Activated CD8-positive, alpha-beta memory T cell treated with anti-CD3 and anti-CD28 coated beads, Interleukin-2, amount 50 U/mL, for 4 hours (primary cell): ENCODE results near the gene FOXC1.

ENCODE experiments used
- DNase-seq: peaks from one replicate; pipeline ENCODE4 v3.0.0-alpha.2; 2020

FOXC1 gene

DNA sequence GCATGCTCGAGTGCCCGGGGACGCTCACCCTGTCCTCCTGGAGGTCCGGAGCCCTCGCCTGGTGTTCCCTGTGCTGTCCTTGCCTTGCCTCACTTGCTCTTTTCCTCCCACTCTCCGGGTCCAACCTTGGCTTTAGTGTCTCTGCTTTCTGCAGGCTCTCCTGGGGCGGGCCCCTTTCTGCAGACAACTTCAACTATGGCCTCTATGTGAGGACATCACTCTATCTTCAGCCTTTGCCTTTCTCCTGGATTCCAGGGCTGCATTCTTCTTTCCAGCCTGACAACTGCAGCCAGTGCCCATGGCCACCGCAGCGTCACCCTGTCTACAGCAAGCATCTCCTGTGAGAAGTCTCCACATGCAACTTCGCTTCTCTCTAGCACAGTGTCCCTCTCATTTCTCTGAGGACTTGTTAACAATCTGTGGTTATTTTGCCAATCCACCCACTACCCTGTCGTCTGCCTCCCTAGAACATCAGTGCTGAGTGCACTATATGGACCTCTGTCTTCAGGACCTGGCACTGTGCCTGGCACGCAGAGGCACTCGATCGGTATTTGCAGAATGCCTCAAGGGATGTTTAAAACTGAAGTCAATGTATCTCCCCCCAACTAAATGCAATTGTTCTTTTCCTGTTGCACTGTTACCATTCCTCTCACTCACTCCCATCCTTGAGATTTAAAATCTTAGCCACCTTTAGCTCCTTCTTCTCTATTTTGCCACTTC lies 35.9 kb downstream of the FOXC1 start:
- DNase-seq = no peak

DNA sequence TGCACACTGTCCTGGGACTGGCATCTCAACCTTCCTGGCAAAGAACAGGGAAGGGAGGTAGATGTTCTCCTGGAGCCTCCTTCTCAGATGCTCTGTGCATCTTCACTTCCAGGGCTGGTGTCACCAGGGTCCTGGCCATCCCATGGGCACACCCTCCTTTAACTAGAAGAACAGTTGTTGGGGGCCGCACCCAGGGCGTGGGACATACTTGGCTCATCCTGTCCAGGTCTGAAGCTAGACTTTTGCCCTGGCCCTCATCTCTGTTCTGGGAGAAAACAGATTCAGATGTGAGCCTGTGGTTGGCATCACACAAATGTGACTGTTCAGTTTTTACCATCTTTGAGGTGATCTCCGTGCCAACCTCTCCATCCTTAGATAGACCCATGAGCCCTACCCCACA lies 41.6 kb downstream of the FOXC1 start:
- no peak for DNase-seq

DNA sequence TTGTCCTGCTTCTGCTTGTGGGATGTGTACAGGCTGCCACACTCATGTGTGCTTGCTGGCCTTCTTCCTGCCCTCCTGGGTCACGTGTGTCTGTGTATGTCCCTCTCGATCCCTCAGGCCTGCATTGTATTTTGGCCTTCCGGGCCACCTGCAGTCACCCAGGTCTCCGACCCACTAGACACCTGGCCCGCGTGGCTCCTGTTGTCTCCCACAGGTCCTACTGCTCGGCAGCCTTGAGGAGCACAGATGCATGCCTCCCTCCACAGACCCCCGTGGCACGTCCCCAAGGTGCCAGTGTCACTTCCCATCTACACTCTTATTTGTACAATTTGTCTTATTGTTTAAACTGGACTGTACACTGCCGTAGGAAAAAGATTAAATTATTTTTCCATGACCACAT lies 43.1 kb downstream of the FOXC1 start:
- no peak for DNase-seq

DNA sequence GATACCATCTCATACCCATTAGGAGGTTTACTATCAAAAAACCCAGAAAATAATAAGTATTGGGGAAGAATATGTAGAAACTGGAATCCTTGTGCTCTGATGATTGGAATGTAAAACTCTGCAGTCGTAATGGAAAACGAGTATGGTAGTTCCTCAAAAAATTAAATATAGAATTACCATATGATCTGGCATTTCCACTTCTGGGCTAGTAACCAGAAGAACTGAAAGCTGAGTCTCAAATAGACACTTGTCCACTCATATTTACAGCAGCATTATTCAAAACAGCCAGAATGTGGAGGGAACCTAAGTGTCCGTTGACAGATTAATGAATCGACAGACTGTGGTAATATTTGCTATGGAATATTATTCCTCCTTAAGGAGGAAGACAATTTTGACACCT lies 44.3 kb downstream of the FOXC1 start:
- no peak for DNase-seq

DNA sequence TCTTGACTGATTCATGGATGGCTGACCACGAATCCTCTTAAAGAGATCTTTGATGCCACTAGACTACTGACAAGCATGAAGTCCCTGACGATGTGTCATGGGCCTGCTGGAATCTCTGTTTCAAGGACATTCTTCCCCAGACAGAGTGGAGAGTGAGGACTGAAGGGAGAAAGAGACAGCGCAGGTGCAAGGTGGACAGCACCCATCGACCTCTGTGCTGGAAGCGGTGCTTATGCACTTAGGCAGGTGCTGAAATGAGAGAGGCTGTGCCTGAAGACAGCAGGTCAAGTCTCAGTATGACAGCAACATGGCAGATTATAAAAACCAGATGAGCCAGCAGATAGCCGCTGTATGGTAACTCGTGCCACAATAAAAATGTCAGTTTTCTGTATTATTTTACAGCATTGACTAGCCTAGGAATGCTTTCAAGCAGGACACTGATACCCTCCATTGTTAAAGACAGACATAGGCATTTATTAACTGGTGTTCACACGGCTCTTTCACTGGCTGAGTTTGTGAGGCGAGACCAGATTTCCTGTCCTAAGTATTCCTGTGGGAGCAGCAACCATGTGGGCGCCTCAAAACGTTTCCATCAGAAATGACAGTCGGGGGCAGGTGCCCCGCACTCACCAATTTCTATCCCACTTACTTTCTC lies 47.5 kb downstream of the FOXC1 start:
- DNase-seq = no peak

DNA sequence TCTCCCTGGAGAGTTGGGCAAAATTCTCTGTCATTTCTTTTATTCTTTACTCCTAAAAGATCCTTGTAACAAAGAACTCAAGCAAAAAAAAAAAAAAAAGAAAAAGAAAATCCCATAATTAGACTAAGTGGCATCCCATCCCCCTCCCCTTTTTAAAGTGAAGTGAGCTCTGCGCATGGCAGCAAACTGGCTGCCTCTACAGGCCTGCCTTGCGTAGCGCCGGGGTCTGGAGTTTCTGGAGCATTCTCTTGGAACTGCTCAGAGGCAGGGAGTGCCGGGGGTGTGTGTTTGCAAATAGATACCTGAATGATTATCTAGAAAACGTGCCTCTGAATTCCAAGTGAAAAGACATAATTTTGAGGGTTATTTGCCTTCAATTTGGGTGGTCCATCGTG lies 48.1 kb downstream of the FOXC1 start:
- no peak for DNase-seq

DNA sequence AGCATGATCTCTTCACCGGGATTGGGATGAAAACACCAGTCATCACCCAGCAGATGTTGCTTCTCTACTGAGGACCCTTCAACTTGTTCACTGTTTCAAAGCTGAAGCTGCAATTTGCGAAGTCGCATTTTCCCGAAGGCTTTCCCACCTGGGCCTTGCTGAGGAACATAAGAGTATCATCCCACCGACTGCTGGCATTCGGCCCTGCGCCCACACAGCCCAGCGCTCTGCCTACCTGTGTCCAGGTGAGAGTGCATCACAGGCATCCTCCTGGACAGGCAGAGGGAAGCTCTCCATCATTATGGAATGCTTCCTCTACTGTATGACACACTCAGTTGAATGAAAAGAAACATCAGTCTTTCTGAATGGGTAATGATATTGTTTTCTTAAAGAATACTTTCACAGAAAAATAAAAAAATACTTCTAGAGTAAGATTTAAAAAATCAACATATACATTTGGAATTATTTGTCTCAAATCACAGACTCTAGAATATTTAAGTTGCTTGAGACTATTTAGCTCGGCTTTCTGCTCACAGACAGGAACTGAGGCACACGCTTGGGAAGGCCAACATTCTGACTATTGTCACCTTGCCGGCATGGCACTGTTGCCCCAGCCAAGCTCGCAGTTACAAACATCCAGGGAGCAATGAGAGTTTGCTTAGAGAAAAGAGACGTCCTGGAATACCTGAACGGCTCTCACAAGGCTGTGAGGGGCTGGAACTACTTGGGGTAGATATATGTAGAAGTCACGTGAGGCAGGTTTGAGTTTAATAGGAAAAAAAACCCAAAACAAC lies 48.7 kb downstream of the FOXC1 start:
- DNase-seq = no peak

DNA sequence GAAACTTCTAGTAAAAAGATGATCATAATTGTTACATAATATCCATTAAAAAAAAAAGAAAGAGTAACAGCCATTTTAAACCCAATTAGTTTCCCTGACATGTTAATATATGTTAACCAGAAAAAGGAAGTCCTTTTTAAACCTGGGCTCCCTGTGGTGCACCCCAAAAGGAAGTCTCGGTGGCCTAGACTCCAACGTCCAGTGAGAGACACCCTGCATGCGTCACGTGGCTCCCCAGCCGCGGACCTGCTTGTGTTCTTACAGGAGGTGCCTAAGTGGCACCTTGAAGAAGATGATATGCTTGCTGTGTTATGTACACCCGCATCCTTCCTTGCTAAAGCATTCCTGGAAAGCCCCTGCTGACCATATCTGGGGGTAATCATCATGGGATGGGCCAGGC lies 50.1 kb downstream of the FOXC1 start:
- DNase-seq = no peak

DNA sequence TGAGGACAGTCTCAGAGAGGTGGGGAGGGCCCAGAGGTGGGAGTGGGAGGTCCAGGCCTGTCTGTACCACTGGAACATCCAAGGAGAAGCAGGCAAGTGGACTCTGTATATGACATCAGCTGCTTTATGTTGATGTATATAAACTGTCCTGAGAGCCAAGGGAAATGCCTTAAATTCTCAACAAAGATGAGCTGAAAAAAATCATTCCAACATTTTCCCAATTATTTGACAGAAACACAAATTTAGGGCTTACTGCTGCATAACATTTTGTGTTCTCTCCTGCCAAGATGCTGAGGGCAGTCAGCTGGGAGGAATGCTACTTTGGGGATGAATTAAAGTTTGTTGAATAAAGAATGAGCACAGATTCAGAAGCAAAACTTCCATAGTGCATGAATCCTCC lies 52.8 kb downstream of the FOXC1 start:
- no peak for DNase-seq
